Activated CD4-positive, alpha-beta T cell treated with anti-CD3 and anti-CD28 coated beads, Interleukin-2, Interleukin-4, amounts not matched to agents 100 ng/mL and 50 ng/mL, durations not matched to agents 16 hours and 8 hours (primary cell): ENCODE measurements around the gene NLRP7.

Source experiments
- DNase-seq: peaks from one replicate; pipeline ENCODE4 v3.0.0-alpha.2; 2020; ENCODE audit warnings: low spot score

NLRP7 gene

GRCh38 chr19:54873990-54874389 is 73.3 kb downstream of the NLRP7 start, which contains the start of gene FCAR:
Gene FCAR (plus strand): TSS chr19:54874235. CDS start chr19:54874290, 55 bp downstream.
- no peak for DNase-seq
